Neural progenitor cell (in vitro differentiated cells): ENCODE results near the gene VARS1.

Experiments used
- CTCF ChIP-seq: fragments of 200-600 bp; sonication (generic); IDR thresholded peaks from 2 replicates; pipeline ENCODE4 v1.5.1; 2017; ENCODE audit warnings: antibody characterized with exemption, mild to moderate bottlenecking
- EZH2 ChIP-seq: fragments of 200-600 bp; sonication (generic); IDR thresholded peaks from 2 replicates; pipeline ENCODE4 v1.6.1; 2017; ENCODE audit warnings: antibody characterized with exemption, mild to moderate bottlenecking, moderate library complexity
- EZH2phosphoT487 ChIP-seq: fragments of 200-600 bp; sonication (generic); IDR thresholded peaks from 2 replicates; pipeline ENCODE4 v1.6.1; 2017; ENCODE audit warnings: antibody characterized with exemption

- no peak for TF ChIP-seq CTCF
- TF ChIP-seq EZH2: no peak
- TF ChIP-seq EZH2phosphoT487: no peak
These were observed 41.2 kb upstream of the VARS1 start for GRCh38 chr6:31836474-31837368.
